IMR-90 (cell line): ENCODE data around the gene STK31. TPM values are rescaled to one million over a fixed set of nuclear protein-coding genes. Genes with fewer than 3 reads are reported as not detected.

ENCODE experiments used
- ATAC-seq: fragments of 200-7000 bp; cut with Tn5 transposase; 2 replicates; pipeline ENCODE4 v1.9.1; 2020; ENCODE audit warnings: low read depth, mild to moderate bottlenecking, moderate library complexity
- BruUV-seq: library from RNA; stranded (reverse); fragments of 400-500 nt; replicated peaks from 2 replicates; lab custom pipeline; 2021; lab: Mats Ljungman, UMichigan
- CTCF ChIA-PET: fragments of 300-600 bp; formaldehyde crosslinking; extraction: SDS; loops from one replicate; lab custom pipeline; 2021; ENCODE audit warnings: antibody characterized with exemption; lab: Yijun Ruan, JAX
- POLR2A ChIA-PET: fragments of 300-600 bp; sonication (Branson Sonifier 250); formaldehyde crosslinking; loops from one replicate; lab custom pipeline; 2022; ENCODE audit warnings: antibody characterized with exemption; ENCODE audit not compliant: unreplicated experiment; lab: Charles Lee
- DNase-seq: peaks from one replicate; pipeline ENCODE4 v3.0.0; 2013
- H2AFZ ChIP-seq: replicated peaks from 2 replicates; pipeline ENCODE3; 2013; ENCODE audit warnings: low read length, mild to moderate bottlenecking; ENCODE audit not compliant: poor library complexity
- H2AK5ac ChIP-seq: 2 replicates; pipeline ENCODE4 v1.6.1; 2013; ENCODE audit warnings: low read depth, low read length, inconsistent platforms
- H2AK9ac ChIP-seq: replicated peaks from 2 replicates; pipeline ENCODE3; 2013; ENCODE audit warnings: mild to moderate bottlenecking, low read depth, low read length, moderate library complexity; ENCODE audit not compliant: poor library complexity
- H2BK120ac ChIP-seq: 2 replicates; pipeline ENCODE4 v1.6.1; 2013; ENCODE audit warnings: low read depth, low read length, inconsistent platforms
- H2BK15ac ChIP-seq: 3 replicates; pipeline ENCODE4 v1.6.1; 2013; ENCODE audit warnings: low read depth, low read length, inconsistent platforms
- H2BK20ac ChIP-seq: 2 replicates; pipeline ENCODE4 v1.6.1; 2013; ENCODE audit warnings: low read depth, mild to moderate bottlenecking, inconsistent platforms, low read length, moderate library complexity
- H2BK5ac ChIP-seq: 2 replicates; pipeline ENCODE4 v1.6.1; 2013; ENCODE audit warnings: mild to moderate bottlenecking, low read depth, low read length, inconsistent platforms; ENCODE audit not compliant: poor library complexity, severe bottlenecking
- H3K14ac ChIP-seq: replicated peaks from 2 replicates; pipeline ENCODE4 v1.6.1; 2013; ENCODE audit warnings: low read depth, low read length, inconsistent platforms
- H3K18ac ChIP-seq: 2 replicates; pipeline ENCODE4 v1.6.1; 2013; ENCODE audit warnings: low read depth, low read length, control low read depth
- H3K23ac ChIP-seq: 2 replicates; pipeline ENCODE4 v1.6.1; 2013; ENCODE audit warnings: low read depth, low read length, inconsistent platforms
- H3K27ac ChIP-seq: 2 replicates; pipeline ENCODE4 v1.5.1; 2013; ENCODE audit warnings: mild to moderate bottlenecking, control low read depth, low read length; ENCODE audit not compliant: insufficient read depth
- H3K27me3 ChIP-seq: 2 replicates; pipeline ENCODE4 v1.6.1; 2013; ENCODE audit warnings: low read length; ENCODE audit not compliant: control insufficient read depth, insufficient read depth
- H3K36me3 ChIP-seq: 2 replicates; pipeline ENCODE4 v1.6.1; 2013; ENCODE audit warnings: low read length, mixed read lengths; ENCODE audit not compliant: control insufficient read depth, insufficient read depth
- H3K4ac ChIP-seq: 2 replicates; pipeline ENCODE4 v1.6.1; 2013; ENCODE audit warnings: low read depth, low read length, inconsistent platforms
- H3K4me1 ChIP-seq: 2 replicates; pipeline ENCODE4 v1.6.1; 2013; ENCODE audit warnings: low read length, mixed read lengths; ENCODE audit not compliant: control insufficient read depth, insufficient read depth
- H3K4me2 ChIP-seq: 2 replicates; pipeline ENCODE4 v1.6.1; 2013; ENCODE audit warnings: low read depth, mild to moderate bottlenecking, control low read depth, low read length, moderate library complexity
- H3K4me3 ChIP-seq: 2 replicates; pipeline ENCODE4 v1.5.1; 2013; ENCODE audit warnings: low read depth, mild to moderate bottlenecking, control low read depth, low read length, moderate library complexity; ENCODE audit not compliant: insufficient read depth
- H3K56ac ChIP-seq: 2 replicates; pipeline ENCODE4 v1.6.1; 2013; ENCODE audit warnings: low read length, inconsistent platforms; ENCODE audit not compliant: insufficient read depth; ENCODE audit errors: extremely low read depth
- H3K79me1 ChIP-seq, 2 experiments: 2 replicates each; pipeline ENCODE4 v1.6.1; 2013; ENCODE audit warnings: low read length in 2 of 2, inconsistent platforms in 1 of 2, low read depth in 1 of 2
- H3K9ac ChIP-seq: 2 replicates; pipeline ENCODE4 v1.6.1; 2013; ENCODE audit warnings: low read depth, low read length, control low read depth
- H3K9me1 ChIP-seq: 2 replicates; pipeline ENCODE4 v1.6.1; 2013; ENCODE audit warnings: low read length, inconsistent platforms; ENCODE audit not compliant: insufficient read depth
- H3K9me3 ChIP-seq: 2 replicates; pipeline ENCODE4 v1.6.1; 2013; ENCODE audit warnings: low read length; ENCODE audit not compliant: control insufficient read depth, insufficient read depth
- H4K20me1 ChIP-seq: 2 replicates; pipeline ENCODE4 v1.6.1; 2013; ENCODE audit warnings: low read length, inconsistent platforms; ENCODE audit not compliant: insufficient read depth
- H4K5ac ChIP-seq: 2 replicates; pipeline ENCODE4 v1.6.1; 2013; ENCODE audit warnings: mild to moderate bottlenecking, low read depth, low read length, control low read depth
- H4K8ac ChIP-seq, 2 experiments: 2 replicates each; pipeline ENCODE4 v1.6.1; 2013; ENCODE audit warnings: low read depth in 2 of 2, low read length in 2 of 2, control low read depth in 1 of 2, inconsistent platforms in 1 of 2
- H4K91ac ChIP-seq: 2 replicates; pipeline ENCODE4 v1.6.1; 2013; ENCODE audit warnings: low read depth, low read length, inconsistent platforms; ENCODE audit not compliant: insufficient read depth
- FOS ChIP-seq: fragments of 150-350 bp; IDR thresholded peaks from 2 replicates; pipeline ENCODE4 v1.6.1; 2016; ENCODE audit warnings: low read depth, low read length
- MXI1 ChIP-seq: IDR thresholded peaks from 2 replicates; pipeline ENCODE4 v1.6.1; 2012; ENCODE audit warnings: low read depth, mild to moderate bottlenecking, low read length, moderate library complexity, borderline replicate concordance
- SMC3 ChIP-seq: fragments of 150-350 bp; IDR thresholded peaks from 2 replicates; pipeline ENCODE4 v1.6.1; 2016; ENCODE audit warnings: low read depth, mild to moderate bottlenecking, antibody characterized with exemption, low read length, moderate library complexity
- USF2 ChIP-seq: fragments of 150-350 bp; IDR thresholded peaks from 2 replicates; pipeline ENCODE4 v1.6.1; 2017; ENCODE audit warnings: mild to moderate bottlenecking, antibody characterized with exemption, low read length, low read depth
- dilution Hi-C: fragments of 300-500 bp; cut with HindIII; formaldehyde crosslinking; loops from one replicate; pipeline ENCODE4 v1.14.3; 2018; ENCODE audit warnings: low sequenced_read_pairs; ENCODE audit not compliant: unreplicated experiment
- in situ Hi-C: fragments of 300-500 bp; cut with MboI; formaldehyde crosslinking; loops from 3 replicates; pipeline ENCODE4 v1.14.3; 2019; ENCODE audit warnings: low sequenced_read_pairs, inconsistent platforms, mixed read lengths
- intact Hi-C: fragments of 100-400 bp; cut with micrococcal nuclease; formaldehyde crosslinking; loops from 2 replicates; pipeline ENCODE4 v1.10.0; 2022
- polyA plus RNA-seq, 3 experiments: library from polyadenylated mRNA; depleted of rRNA; stranded (reverse); fragments of >200 nt; gene quantifications; 2 replicates each; pipeline ENCODE4 v1.2.3, GENCODE V29; 2012; ENCODE audit warnings: low replicate concordance in 1 of 3
- total RNA-seq: library from RNA; depleted of rRNA; stranded (reverse); fragments of >200 nt; gene quantifications from 2 replicates; pipeline ENCODE4 v1.2.3, GENCODE V29; 2012

The STK31 gene
- total and polyA plus RNA-seq, 2 of the 4 experiments (the other 2 are of a cell fraction), result not detected

GRCh38 chr7:23664122-23664521 is 45.9 kb upstream of the STK31 start:
- dilution Hi-C loops (no loop called here), in situ Hi-C loops (no loop called here), intact Hi-C loops (no loop called here)
- Histone ChIP-seq H3K36me3 (no peaks in the 10 kb centered on the region), H4K91ac (no peak overlapping the region), H3K9me3 (no peaks in the 10 kb centered on the region), H3K27me3 (no peaks in the 10 kb centered on the region), H2AFZ (no peak overlapping the region), H4K5ac (no peak overlapping the region), H3K4me1 (peaks cover 1% of the 10 kb centered on the region; the same call in 1 of the 2 replicates), H3K4ac (no peak overlapping the region), H2BK5ac (no peak overlapping the region), H3K27ac (no peak overlapping the region), H3K4me3 (no peak overlapping the region), H4K8ac (no peak overlapping the region), H2AK5ac (no peak overlapping the region), H3K14ac (no peak overlapping the region), H2BK120ac (no peak overlapping the region), H2AK9ac (no peak overlapping the region), H4K20me1 (no peaks in the 10 kb centered on the region), H3K56ac (no peak overlapping the region), H3K9ac (no peak overlapping the region), H3K79me1 (no peaks in the 10 kb centered on the region), H3K9me1 (no peaks in the 10 kb centered on the region), H3K4me2 (no peak overlapping the region), H2BK20ac (no peak overlapping the region), H3K23ac (no peak overlapping the region), H2BK15ac (no peak overlapping the region), H3K18ac (no peak overlapping the region)
- ATAC-seq, result no peak
- BruUV-seq, result no TSS peak
- ChIA-PET POLR2A (no interaction called here), CTCF (no interaction called here)
- no peak for DNase-seq
- no peak for TF ChIP-seq FOS
- no peak for TF ChIP-seq USF2
- TF ChIP-seq SMC3, result no peak
- no peak for TF ChIP-seq MXI1
